HepG2 (cell line): ENCODE measurements around the gene SLC35A1. TPM values are rescaled to one million over a fixed set of nuclear protein-coding genes. Genes with fewer than 3 reads are reported as not detected.

Experiments used
- ATAC-seq: fragments of 200-7000 bp; cut with Tn5 transposase; 3 replicates; pipeline ENCODE4 v1.9.1; 2020; ENCODE audit warnings: mild to moderate bottlenecking, moderate library complexity
- BruUV-seq: library from RNA; stranded (reverse); fragments of 400-500 nt; replicated peaks from 2 replicates; lab custom pipeline; 2021; lab: Mats Ljungman, UMichigan
- CTCF ChIA-PET: fragments of 300-600 bp; formaldehyde crosslinking; extraction: SDS; loops from one replicate; lab custom pipeline; 2021; ENCODE audit warnings: low total read pairs, inconsistent platforms, low intra/inter-chr PET ratio; lab: Yijun Ruan, JAX
- POLR2A ChIA-PET: fragments of 350-600 bp; sonication (Branson Sonifier 250); formaldehyde crosslinking; loops from one replicate; lab custom pipeline; 2020; ENCODE audit warnings: antibody characterized with exemption, inconsistent platforms; lab: Yijun Ruan, JAX
- DNase-seq: peaks from one replicate; pipeline ENCODE4 v3.0.0-alpha.2; 2015; ENCODE audit warnings: low spot score
- FAIRE-seq: peaks from 3 replicates; lab custom pipeline; 2011; peaks lifted over from hg19 to GRCh38; lab: Jason Lieb, UNC
- H2AFZ ChIP-seq: one replicate; pipeline ENCODE4 v1.6.1; 2011; ENCODE audit warnings: low read length, inconsistent platforms
- H3K27ac ChIP-seq: fragments of 300-600 bp; 3 replicates; pipeline ENCODE4 v1.8.0; 2011; ENCODE audit warnings: mixed run types, mild to moderate bottlenecking, mixed read lengths, low read length, inconsistent platforms; ENCODE audit not compliant: insufficient read depth; ENCODE audit errors: extremely low read length
- H3K27me3 ChIP-seq, 2 experiments: fragments of 200-600 bp in 1 of 2; 2 replicates in 1 of 2; 3 replicates in 1 of 2; pipeline versions ENCODE4 v1.6.0 to v1.8.0; 2011; ENCODE audit warnings: low read length in 2 of 2, mild to moderate bottlenecking in 2 of 2, moderate library complexity in 2 of 2, inconsistent platforms in 1 of 2; ENCODE audit not compliant: insufficient read depth in 2 of 2, control insufficient read depth in 1 of 2
- H3K36me3 ChIP-seq, 2 experiments: fragments of 200-600 bp in 1 of 2; replicated peaks in 1 of 2; 2 replicates in 1 of 2; 3 replicates in 1 of 2; pipeline versions ENCODE4 v1.5.1 to v1.8.0; 2011; ENCODE audit warnings: low read length in 2 of 2, inconsistent platforms in 1 of 2; ENCODE audit not compliant: insufficient read depth in 2 of 2, control insufficient read depth in 1 of 2
- H3K4me1 ChIP-seq: 2 replicates; pipeline ENCODE4 v1.5.1; 2012; ENCODE audit warnings: low read length, inconsistent platforms; ENCODE audit not compliant: insufficient read depth
- H3K4me2 ChIP-seq: 2 replicates; pipeline ENCODE4 v1.6.0; 2011; ENCODE audit warnings: low read depth, low read length, inconsistent platforms
- H3K4me3 ChIP-seq, 3 experiments: fragments of 200-600 bp in 1 of 3; sonication (generic), shearing (Covaris generic) in 1 of 3; replicated peaks in 1 of 3; 2 replicates each; pipeline ENCODE4 v1.5.1; 2011 to 2016; ENCODE audit warnings: low read length in 3 of 3, inconsistent platforms in 2 of 3, low read depth in 2 of 3, mild to moderate bottlenecking in 2 of 3, control low read depth in 1 of 3, mixed read lengths in 1 of 3; ENCODE audit not compliant: insufficient read depth in 1 of 3
- H3K79me2 ChIP-seq: one replicate; pipeline ENCODE4 v1.6.1; 2011; ENCODE audit warnings: low read length, inconsistent platforms; ENCODE audit not compliant: insufficient read depth
- H3K9ac ChIP-seq: 2 replicates; pipeline ENCODE4 v1.6.0; 2011; ENCODE audit warnings: mild to moderate bottlenecking, low read depth, low read length, inconsistent platforms; ENCODE audit not compliant: insufficient read depth
- H3K9me3 ChIP-seq: 2 replicates; pipeline ENCODE4 v1.5.1; 2012; ENCODE audit warnings: mild to moderate bottlenecking, low read length
- H4K20me1 ChIP-seq: 2 replicates; pipeline ENCODE4 v1.6.0; 2011; ENCODE audit warnings: inconsistent platforms, mild to moderate bottlenecking, low read length, moderate library complexity; ENCODE audit not compliant: insufficient read depth
- ESRRA ChIP-seq: sonication (generic); formaldehyde crosslinking; IDR thresholded peaks from 2 replicates; pipeline ENCODE4 v1.5.1; 2020; ENCODE audit warnings: mild to moderate bottlenecking, low read depth, missing genetic modification reagents
- FOXK1 ChIP-seq: sonication (generic); formaldehyde crosslinking; IDR thresholded peaks from 2 replicates; pipeline ENCODE4 v1.4.0; 2020; ENCODE audit warnings: low read depth, missing genetic modification reagents, borderline replicate concordance
- GLI4 ChIP-seq: sonication (generic); formaldehyde crosslinking; IDR thresholded peaks from 2 replicates; pipeline ENCODE4 v1.5.1; 2020; ENCODE audit warnings: missing genetic modification reagents, mild to moderate bottlenecking, moderate library complexity, borderline replicate concordance
- HHEX ChIP-seq: IDR thresholded peaks from 2 replicates; pipeline ENCODE4 v1.6.1; 2016; ENCODE audit warnings: control low read depth
- HNRNPK ChIP-seq: fragments of 200-400 bp; formaldehyde crosslinking; IDR thresholded peaks from 2 replicates; pipeline ENCODE4 v1.6.1; 2018; ENCODE audit warnings: low read length, low read depth, moderate library complexity, mild to moderate bottlenecking; ENCODE audit not compliant: poor library complexity, severe bottlenecking
- NBN ChIP-seq: fragments of 450-650 bp; conservative IDR thresholded peaks from 2 replicates; pipeline ENCODE4 v1.6.1; 2017
- RBM22 ChIP-seq: fragments of 200-400 bp; formaldehyde crosslinking; optimal IDR thresholded peaks from 2 replicates; pipeline ENCODE3; 2017; ENCODE audit warnings: mild to moderate bottlenecking, low read length, moderate library complexity
- RFX1 ChIP-seq: fragments of 450-650 bp; IDR thresholded peaks from 2 replicates; pipeline ENCODE4 v1.6.1; 2017
- SALL1 ChIP-seq: sonication (generic); formaldehyde crosslinking; IDR thresholded peaks from 2 replicates; pipeline ENCODE4 v1.8.0; 2022; ENCODE audit warnings: mild to moderate bottlenecking, missing genetic modification reagents
- SMYD3 ChIP-seq: sonication (generic); formaldehyde crosslinking; IDR thresholded peaks from 2 replicates; pipeline ENCODE4 v1.8.1; 2023; ENCODE audit warnings: mild to moderate bottlenecking, missing genetic modification reagents
- ZBTB3 ChIP-seq: sonication (generic); formaldehyde crosslinking; IDR thresholded peaks from 2 replicates; pipeline ENCODE4 v1.4.0; 2020; ENCODE audit warnings: low read depth, mild to moderate bottlenecking, moderate library complexity, missing genetic modification reagents, borderline replicate concordance
- ZNF224 ChIP-seq: sonication (generic); formaldehyde crosslinking; IDR thresholded peaks from 2 replicates; pipeline ENCODE4 v1.5.0; 2020; ENCODE audit warnings: mild to moderate bottlenecking, missing genetic modification reagents
- ZNF570 ChIP-seq: sonication (generic); formaldehyde crosslinking; IDR thresholded peaks from 2 replicates; pipeline ENCODE4 v1.4.0; 2020; ENCODE audit warnings: mild to moderate bottlenecking, missing genetic modification reagents, borderline replicate concordance
- WGBS: methylation state at CpG from one replicate; pipeline ENCODE4 v1.1.6; 2017; ENCODE audit warnings: low lambda C conversion rate; 5-methylcytosine and 5-hydroxymethylcytosine counted together
- in situ Hi-C: cut with HindIII; loops from 2 replicates; pipeline ENCODE4 v1.10.0; 2017; ENCODE audit warnings: low pct_unique_long_range_greater_than_20kb; ENCODE audit not compliant: extremely low pct_ligation_motif_present
- intact Hi-C: fragments of 100-400 bp; cut with micrococcal nuclease; formaldehyde crosslinking; loops from one replicate; pipeline ENCODE4 v1.10.0; 2022; ENCODE audit not compliant: unreplicated experiment
- polyA plus RNA-seq, 8 experiments: library from polyadenylated mRNA; depleted of rRNA in 3 of 8; stranded (reverse) in 7 of 8; unstranded in 1 of 8; fragments of >200 nt; fragmentation: Illumina TruSeq in 4 of 8; extraction: Trizol in 4 of 8; gene quantifications; 2 replicates each; pipeline versions ENCODE4 v1.2.1 to v1.2.3, GENCODE V29; 2011 to 2016; ENCODE audit warnings: low read depth in 4 of 8, missing spikeins in 1 of 8, mixed read lengths in 1 of 8; ENCODE audit not compliant: insufficient read depth in 1 of 8
- total RNA-seq, 5 experiments: library from RNA; depleted of rRNA; stranded (reverse); fragments of >200 nt; fragmentation: Illumina TruSeq; extraction: Trizol; gene quantifications; 2 replicates each; pipeline ENCODE4 v1.2.3, GENCODE V29; 2016; ENCODE audit warnings: low read depth in 1 of 5
- TF ChIP-seq, protein P1 (sequence below): sonication (generic); formaldehyde crosslinking; IDR thresholded peaks from 2 replicates; pipeline ENCODE4 v1.8.1; 2023; ENCODE audit warnings: mild to moderate bottlenecking, inconsistent platforms, moderate library complexity, missing genetic modification reagents, borderline replicate concordance

Gene SLC35A1
- total and polyA plus RNA-seq, 2 of the 13 experiments (the other 11 are each of a cell fraction or from before 2014, with no cell fraction given) = 24.8 to 25.1 TPM

DNA sequence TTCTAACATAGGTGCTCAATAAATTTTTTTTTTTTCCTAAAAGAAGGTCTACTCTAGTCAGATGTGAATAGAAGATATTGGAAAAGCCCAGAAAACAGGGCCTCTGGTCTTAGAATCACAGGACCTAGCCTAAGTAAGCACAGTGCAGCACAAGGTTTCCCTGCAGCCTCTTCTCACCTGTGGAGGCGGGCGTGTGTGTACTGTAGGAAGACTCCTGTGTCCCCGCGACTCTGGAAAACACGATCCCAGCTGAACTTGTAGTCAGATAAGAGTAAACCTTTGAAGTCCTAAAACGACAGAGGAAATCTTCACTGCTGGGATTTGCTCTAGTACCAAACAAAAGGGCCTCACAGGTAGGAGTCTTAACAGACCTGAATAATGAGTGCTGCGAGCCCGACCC, 45.7 kb downstream of the SLC35A1 start:
- Histone ChIP-seq H3K4me3 (no peak overlapping the region), H3K4me1 (no peaks in the 10 kb centered on the region), H3K27me3 (no peaks in the 10 kb centered on the region), H2AFZ (no peak overlapping the region), H3K9ac (no peak overlapping the region), H4K20me1 (no peaks in the 10 kb centered on the region), H3K79me2 (no peaks in the 10 kb centered on the region)
- no TSS peak for BruUV-seq
- in situ Hi-C loops = no loop called here
- ATAC-seq (no peak), DNase-seq (no peak)
- CTCF ChIA-PET = no interaction called here
- TF ChIP-seq ZNF224 (CRISPR knock-in tag) = no peak
- peak; percentile 23 for TF ChIP-seq RBM22
- TF ChIP-seq, all 625 proteins: peak for 1
- Histone ChIP-seq H3K4me2 (no peak overlapping the region), H3K9me3 (no peaks in the 10 kb centered on the region), H3K36me3 (peaks cover 23 to 78% of the 10 kb centered on the region in 2 experiments), H3K27ac (no peak overlapping the region)
- POLR2A ChIA-PET = no interaction called here
- intact Hi-C loops = no loop called here
- FAIRE-seq = no peak
- 96% methylated on average over 8 of the region's 8 CpGs for WGBS

DNA sequence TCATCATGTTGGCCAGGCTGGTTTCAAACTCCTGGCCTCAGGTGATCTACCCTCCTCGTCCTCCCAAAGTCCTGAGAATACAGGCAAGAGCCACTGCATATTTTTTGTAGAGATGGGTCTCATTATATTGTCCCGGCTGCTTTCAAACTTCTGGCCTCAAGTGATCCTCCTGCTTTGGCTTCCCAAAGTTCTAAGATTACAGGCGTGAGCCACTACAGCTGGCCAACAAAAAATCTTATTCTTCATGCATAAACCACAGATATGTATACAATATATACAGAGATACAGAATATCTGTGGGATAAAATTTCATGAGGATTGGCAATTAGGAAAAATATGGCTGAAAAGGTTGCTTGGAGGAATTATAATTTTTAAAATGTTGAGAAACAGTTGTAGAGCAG, 49.9 kb downstream of the SLC35A1 start:
- ATAC-seq (no peak), FAIRE-seq (no peak), DNase-seq (no peak)
- Histone ChIP-seq H3K79me2 (no peaks in the 10 kb centered on the region), H3K4me1 (no peaks in the 10 kb centered on the region), H3K36me3 (peaks cover 24 to 64% of the 10 kb centered on the region in 2 experiments), H3K9ac (no peak overlapping the region), H3K9me3 (no peaks in the 10 kb centered on the region), H3K4me2 (no peak overlapping the region), H2AFZ (no peak overlapping the region), H3K4me3 (no peak overlapping the region), H4K20me1 (no peaks in the 10 kb centered on the region), H3K27me3 (no peaks in the 10 kb centered on the region), H3K27ac (no peak overlapping the region)
- ChIA-PET CTCF (no interaction called here), POLR2A (interaction anchor here (0.7 kb wide), 1 partner anchor 183 kb away, joined by 4 read pairs; no protein-coding TSS in a partner anchor)
- intact Hi-C loops = no loop called here
- no TSS peak for BruUV-seq
- 100% methylated on average over 3 of the region's 3 CpGs for WGBS
- in situ Hi-C loops = no loop called here
- TF ChIP-seq FOXK1 (CRISPR knock-in tag) = no peak
- no peak for TF ChIP-seq RFX1
- no peak for TF ChIP-seq ZNF570 (CRISPR knock-in tag)
- TF ChIP-seq GLI4 (CRISPR knock-in tag) = no peak
- TF ChIP-seq NBN = no peak
- TF ChIP-seq SALL1 (CRISPR knock-in tag) = no peak
- TF ChIP-seq SMYD3 (CRISPR knock-in tag) = no peak
- TF ChIP-seq, protein P1, sequence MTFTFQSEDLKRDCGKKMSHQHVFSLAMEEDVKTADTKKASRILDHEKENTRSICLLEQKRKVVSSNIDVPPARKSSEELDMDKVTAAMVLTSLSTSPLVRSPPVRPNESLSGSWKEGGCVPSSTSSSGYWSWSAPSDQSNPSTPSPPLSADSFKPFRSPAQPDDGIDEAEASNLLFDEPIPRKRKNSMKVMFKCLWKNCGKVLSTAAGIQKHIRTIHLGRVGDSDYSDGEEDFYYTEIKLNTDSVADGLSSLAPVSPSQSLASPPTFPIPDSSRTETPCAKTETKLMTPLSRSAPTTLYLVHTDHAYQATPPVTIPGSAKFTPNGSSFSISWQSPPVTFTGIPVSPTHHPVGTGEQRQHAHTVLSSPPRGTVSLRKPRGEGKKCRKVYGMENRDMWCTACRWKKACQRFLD (CRISPR knock-in tag) = no peak
- no peak for TF ChIP-seq ESRRA (CRISPR knock-in tag)
- no peak for TF ChIP-seq HHEX
- TF ChIP-seq ZBTB3 = no peak
- no peak for TF ChIP-seq HNRNPK
